Esophagus (tissue), 2 donors: ENCODE measurements around the gene ZFYVE27. TPM values are rescaled to one million over a fixed set of nuclear protein-coding genes. Genes with fewer than 3 reads are reported as not detected.

ENCODE experiments used
- H3K27ac ChIP-seq, 2 donors: one replicate each; pipeline ENCODE4 v1.5.1; 2013; ENCODE audit warnings: low read depth in 2 of 2, mild to moderate bottlenecking in 2 of 2, inconsistent platforms in 1 of 2, low read length in 1 of 2, moderate library complexity in 1 of 2
- H3K27me3 ChIP-seq, 2 donors: one replicate each; pipeline ENCODE4 v1.6.1; 2013; ENCODE audit warnings: low read length in 2 of 2, control low read depth in 1 of 2, mild to moderate bottlenecking in 1 of 2; ENCODE audit not compliant: insufficient read depth in 2 of 2, control insufficient read depth in 1 of 2
- H3K36me3 ChIP-seq, 2 donors: one replicate each; pipeline ENCODE4 v1.6.1; 2013; ENCODE audit warnings: low read length in 1 of 2; ENCODE audit not compliant: control insufficient read depth in 2 of 2, insufficient read depth in 2 of 2
- H3K4me1 ChIP-seq, 2 donors: one replicate each; pipeline ENCODE4 v1.6.1; 2013; ENCODE audit warnings: low read length in 1 of 2; ENCODE audit not compliant: control insufficient read depth in 2 of 2, insufficient read depth in 2 of 2
- H3K4me3 ChIP-seq, 2 donors: one replicate each; pipeline ENCODE4 v1.5.1; 2013; ENCODE audit warnings: low read length in 2 of 2, mild to moderate bottlenecking in 2 of 2, low read depth in 1 of 2, moderate library complexity in 1 of 2
- H3K9me3 ChIP-seq, 2 donors: one replicate each; pipeline ENCODE4 v1.6.1; 2013; ENCODE audit warnings: mild to moderate bottlenecking in 2 of 2, low read depth in 1 of 2, low read length in 1 of 2, moderate library complexity in 1 of 2; ENCODE audit not compliant: control insufficient read depth in 2 of 2, insufficient read depth in 1 of 2
- WGBS, 2 donors: extraction: QIAGEN DNeasy Blood & Tissue Kit; methylation state at CpG; one replicate each; pipeline ENCODE4 v1.1.7; 2013; 5-methylcytosine and 5-hydroxymethylcytosine counted together
- polyA plus RNA-seq, 2 donors: library from polyadenylated mRNA; stranded (reverse); fragments of 200-250 nt; gene quantifications; one replicate each; pipeline ENCODE4 v1.2.3, GENCODE V29; 2013
- donor health status: healthy with polysubstance abuse.
- donor health status: Bipolar disorder and iron deficiency.

ZFYVE27 gene
- polyA plus RNA-seq, 2 donors, result 9.6 to 14.3 TPM

DNA sequence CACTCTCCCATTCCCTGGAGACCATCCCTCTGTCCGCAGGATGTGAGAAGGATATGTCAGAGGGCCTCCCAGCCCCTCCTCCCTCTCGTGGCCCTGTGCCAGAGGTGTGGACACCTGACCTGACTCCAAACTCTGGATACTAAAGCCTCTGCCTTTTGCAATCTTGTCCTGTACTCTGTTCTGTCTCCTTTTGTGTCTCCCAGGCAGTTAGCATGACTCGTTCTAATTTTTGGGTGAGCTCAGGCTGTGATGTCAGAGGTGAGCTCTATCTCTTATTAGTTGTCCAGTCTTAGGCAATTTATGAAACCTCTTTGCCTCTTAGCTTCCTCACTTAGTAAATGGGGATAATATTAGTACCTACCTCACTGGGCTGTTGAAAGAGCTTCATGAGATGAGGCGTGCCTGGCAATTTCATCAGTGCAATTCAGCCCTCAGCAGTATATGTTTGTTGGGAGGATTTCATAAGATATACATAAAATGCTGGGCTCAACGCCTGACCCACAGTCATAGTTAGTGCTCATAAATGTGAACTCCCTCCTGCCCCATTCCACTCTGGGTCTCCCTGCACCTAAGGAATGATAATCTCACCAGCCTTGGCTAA lies 12.5 kb upstream of the ZFYVE27 start:
- WGBS, 2 donors, result 53 to 58% methylated on average over 5 of the region's 5 CpGs
- H3K4me1 ChIP-seq, result no peaks in the 10 kb centered on the region
- peaks cover 0 to 3% of the 10 kb centered on the region in 2 donors for H3K9me3 ChIP-seq
- no peak overlapping the region for H3K27ac ChIP-seq
- no peak overlapping the region for H3K4me3 ChIP-seq
- no peaks in the 10 kb centered on the region for H3K27me3 ChIP-seq
- no peaks in the 10 kb centered on the region for H3K36me3 ChIP-seq

DNA sequence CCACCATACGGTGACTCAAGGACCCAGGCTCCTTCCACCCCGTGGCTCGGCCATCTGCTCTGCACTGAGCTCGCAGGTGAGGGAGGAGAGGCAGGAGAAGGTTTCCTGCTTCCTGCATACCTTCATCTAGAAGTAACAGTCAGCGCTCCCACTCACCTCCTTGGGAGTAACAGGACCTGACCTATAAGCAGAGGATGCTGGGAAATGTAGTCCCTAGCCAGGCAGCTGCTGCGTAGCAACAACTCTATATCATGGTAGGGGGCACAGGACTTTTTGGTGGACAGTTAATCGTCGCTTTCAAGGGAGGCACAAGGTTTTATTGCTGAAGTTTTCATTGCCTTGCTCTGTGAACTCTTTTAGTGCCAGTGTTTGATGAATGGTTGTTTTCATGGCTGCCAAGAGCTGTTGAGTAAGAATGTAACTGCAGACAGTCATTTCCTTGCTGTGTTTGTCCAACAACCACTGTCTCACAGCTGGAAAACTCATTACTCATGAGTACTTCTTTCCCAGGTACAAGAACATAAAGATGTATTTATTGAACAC lies 10.2 kb upstream of the ZFYVE27 start:
- H3K4me3 ChIP-seq, result no peak overlapping the region
- 42 to 53% methylated on average over 8 of the region's 8 CpGs for WGBS, 2 donors

DNA sequence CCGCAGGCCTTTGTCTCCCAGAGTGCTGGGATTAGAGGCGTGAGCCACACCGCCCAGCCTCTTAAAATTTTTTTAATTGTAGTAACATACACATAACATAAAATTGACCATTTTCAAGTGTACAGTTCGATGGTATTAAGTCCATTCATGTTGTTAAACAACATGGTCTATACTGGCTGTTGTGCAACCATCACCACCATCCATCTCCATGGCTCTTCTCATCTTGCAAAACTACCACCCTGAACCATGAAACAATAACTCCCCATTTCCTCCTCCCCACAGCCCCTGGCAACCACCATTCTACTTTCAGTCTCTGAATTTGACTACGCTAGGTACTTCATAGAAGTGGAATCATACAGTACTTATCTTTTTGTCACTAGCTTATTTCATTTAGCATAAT lies 7.9 kb upstream of the ZFYVE27 start:
- no peak overlapping the region for H3K4me3 ChIP-seq
- no peak overlapping the region for H3K27ac ChIP-seq
- H3K9me3 ChIP-seq, result peaks cover 0 to 3% of the 10 kb centered on the region in 2 donors
- H3K27me3 ChIP-seq, result no peaks in the 10 kb centered on the region
- 94 to 95% methylated on average over 5 of the region's 5 CpGs for WGBS, 2 donors
- no peaks in the 10 kb centered on the region for H3K4me1 ChIP-seq
- no peaks in the 10 kb centered on the region for H3K36me3 ChIP-seq

More for the DNA sequence above, 10.2 kb upstream of the ZFYVE27 start:
- Histone ChIP-seq H3K4me1 (no peaks in the 10 kb centered on the region), H3K9me3 (peaks cover 0 to 3% of the 10 kb centered on the region in 2 donors), H3K27ac (peak overlapping the region; percentile 5 to 80), H3K27me3 (no peaks in the 10 kb centered on the region), H3K36me3 (no peaks in the 10 kb centered on the region)

DNA sequence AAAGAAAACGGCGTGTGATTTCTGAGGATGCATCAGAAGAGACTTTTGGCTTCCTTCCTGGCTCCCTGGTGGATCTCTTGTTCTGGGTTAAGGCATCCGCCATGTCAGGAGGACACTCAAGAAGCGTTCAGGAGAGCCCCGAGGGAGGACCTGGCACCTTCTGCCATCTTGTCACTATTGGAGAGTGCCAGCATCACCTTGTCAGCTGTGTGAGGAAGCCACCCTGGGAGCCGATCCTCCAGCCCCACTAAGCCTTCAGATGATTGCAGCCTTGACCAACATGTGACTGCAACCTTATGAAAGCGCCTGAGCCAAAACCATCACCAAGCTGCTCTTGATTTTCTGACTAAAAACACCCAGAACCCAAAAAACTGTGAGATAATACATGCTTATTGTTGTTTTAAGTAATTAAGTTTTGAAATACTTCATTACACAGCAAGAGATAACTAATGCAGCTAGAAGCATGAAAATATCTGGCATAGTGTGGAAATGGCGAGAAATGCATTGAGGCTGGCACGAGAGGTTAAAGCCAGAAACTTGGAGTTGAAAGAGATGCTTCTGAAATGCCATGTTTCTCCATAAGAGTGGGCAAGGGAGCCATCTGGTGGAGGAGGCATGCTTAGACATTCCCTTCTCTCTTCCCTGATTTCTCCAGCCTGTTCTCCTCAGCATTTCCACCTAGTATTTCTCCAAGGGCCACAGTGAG lies 5.4 kb upstream of the ZFYVE27 start:
- Histone ChIP-seq H3K4me3 (no peak overlapping the region), H3K4me1 (peaks cover 0 to under 1% of the 10 kb centered on the region in 2 donors), H3K27me3 (no peaks in the 10 kb centered on the region), H3K9me3 (peaks cover 0 to 2% of the 10 kb centered on the region in 2 donors), H3K27ac (no peak overlapping the region), H3K36me3 (no peaks in the 10 kb centered on the region)
- WGBS, 2 donors, result 62 to 64% methylated on average over 9 of the region's 9 CpGs

DNA sequence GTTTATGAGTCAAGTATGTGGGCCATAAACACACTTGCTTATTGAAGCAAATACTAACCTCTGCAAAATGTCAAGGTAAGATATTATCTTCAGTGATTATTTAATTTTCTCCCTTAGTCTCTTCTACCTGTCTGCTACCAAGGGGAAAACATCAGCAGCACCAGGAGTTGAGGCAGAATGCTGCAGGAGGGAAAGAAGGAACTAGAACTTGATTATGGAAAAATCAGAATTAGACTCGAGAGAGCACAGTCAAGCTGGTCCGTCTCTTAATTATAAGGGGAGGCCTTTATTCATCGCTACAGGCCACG lies 4.9 kb upstream of the ZFYVE27 start:
- no peak overlapping the region for H3K27ac ChIP-seq
- peaks cover 0 to 4% of the 10 kb centered on the region in 2 donors for H3K4me1 ChIP-seq
- no peaks in the 10 kb centered on the region for H3K36me3 ChIP-seq
- 74 to 78% methylated on average over 4 of the region's 4 CpGs for WGBS, 2 donors
- no peak overlapping the region for H3K4me3 ChIP-seq
- H3K9me3 ChIP-seq, result no peaks in the 10 kb centered on the region
- H3K27me3 ChIP-seq, result no peaks in the 10 kb centered on the region

DNA sequence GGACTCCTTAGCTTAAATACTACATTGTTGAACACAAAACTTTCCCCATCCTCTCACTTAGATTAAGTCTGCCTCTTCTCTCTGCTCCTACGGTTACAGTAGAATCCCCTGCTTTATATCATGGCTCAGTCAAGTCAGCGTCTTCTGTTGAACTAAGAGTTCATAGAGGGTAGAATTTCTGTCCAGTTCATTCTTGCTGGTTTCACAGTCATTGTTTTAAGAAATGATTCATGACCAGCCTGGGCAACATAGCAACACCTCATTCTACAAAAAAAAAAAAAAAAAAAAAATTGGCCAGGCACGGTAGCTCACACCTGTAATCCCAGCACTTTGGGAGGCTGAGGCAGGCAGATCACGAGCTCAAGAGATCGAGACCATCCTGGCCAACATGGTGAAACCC lies 3.7 kb upstream of the ZFYVE27 start:
- Histone ChIP-seq H3K36me3 (no peaks in the 10 kb centered on the region), H3K27me3 (no peaks in the 10 kb centered on the region), H3K4me1 (peaks cover 0 to 10% of the 10 kb centered on the region in 2 donors), H3K9me3 (no peaks in the 10 kb centered on the region), H3K27ac (no peak overlapping the region), H3K4me3 (no peak overlapping the region)
- 80 to 81% methylated on average over 5 of the region's 5 CpGs for WGBS, 2 donors

DNA sequence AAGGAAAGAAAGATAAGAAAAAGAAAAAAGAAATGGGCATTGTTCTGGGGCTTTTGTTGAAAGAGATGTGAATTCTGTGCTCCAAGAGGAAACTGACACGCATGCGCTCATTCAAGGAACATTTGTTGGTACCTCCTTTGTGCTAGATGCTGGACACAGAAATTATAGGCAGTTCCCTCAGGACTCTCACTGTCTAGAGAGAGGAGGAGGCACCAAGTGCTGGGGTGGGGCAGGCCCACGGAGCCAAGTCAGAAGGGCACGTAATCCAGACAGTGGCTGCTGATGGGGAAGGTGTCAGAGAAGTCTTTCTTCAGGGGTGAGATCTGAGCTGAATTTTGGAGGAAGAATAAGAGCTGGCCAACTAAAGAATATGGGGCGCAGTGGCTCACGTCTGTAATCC lies 2.9 kb upstream of the ZFYVE27 start:
- no peak overlapping the region for H3K27ac ChIP-seq
- H3K4me3 ChIP-seq, result no peak overlapping the region
- H3K9me3 ChIP-seq, result no peaks in the 10 kb centered on the region
- H3K27me3 ChIP-seq, result no peaks in the 10 kb centered on the region
- 83 to 84% methylated on average over 6 of the region's 6 CpGs for WGBS, 2 donors
- no peaks in the 10 kb centered on the region for H3K36me3 ChIP-seq
- H3K4me1 ChIP-seq, result peaks cover 0 to 13% of the 10 kb centered on the region in 2 donors

DNA sequence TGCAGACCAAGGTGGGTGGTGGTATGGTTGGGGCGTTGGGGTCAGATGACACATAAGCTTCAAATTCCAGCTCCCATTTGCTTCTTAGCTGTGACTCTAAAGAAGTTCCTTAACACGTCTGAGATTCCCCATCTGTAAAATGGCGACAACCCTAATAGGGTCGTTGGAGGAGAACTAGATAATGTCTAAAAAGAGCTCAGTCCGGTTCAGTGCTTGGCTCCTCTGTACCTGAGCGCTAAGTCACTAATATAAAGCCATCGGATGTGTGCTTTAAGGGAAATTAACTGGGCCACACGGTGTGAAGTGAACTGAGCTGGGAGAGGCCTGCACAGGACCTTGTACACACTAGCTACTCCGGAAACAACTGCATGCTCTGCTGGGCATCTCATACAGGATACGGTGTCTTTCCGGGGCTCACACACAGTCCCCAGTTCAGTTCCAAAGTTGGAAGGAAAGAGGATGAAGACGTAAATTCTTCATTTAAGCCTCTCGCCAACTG lies 476 bp upstream of the ZFYVE27 start:
- Histone ChIP-seq H3K27ac (peak overlapping the region; percentile 23 to 43), H3K9me3 (no peaks in the 10 kb centered on the region), H3K4me1 (peaks cover 0 to 13% of the 10 kb centered on the region in 2 donors), H3K27me3 (no peaks in the 10 kb centered on the region), H3K4me3 (no peak overlapping the region), H3K36me3 (no peaks in the 10 kb centered on the region)
- 65 to 70% methylated on average over 13 of the region's 13 CpGs for WGBS, 2 donors

DNA sequence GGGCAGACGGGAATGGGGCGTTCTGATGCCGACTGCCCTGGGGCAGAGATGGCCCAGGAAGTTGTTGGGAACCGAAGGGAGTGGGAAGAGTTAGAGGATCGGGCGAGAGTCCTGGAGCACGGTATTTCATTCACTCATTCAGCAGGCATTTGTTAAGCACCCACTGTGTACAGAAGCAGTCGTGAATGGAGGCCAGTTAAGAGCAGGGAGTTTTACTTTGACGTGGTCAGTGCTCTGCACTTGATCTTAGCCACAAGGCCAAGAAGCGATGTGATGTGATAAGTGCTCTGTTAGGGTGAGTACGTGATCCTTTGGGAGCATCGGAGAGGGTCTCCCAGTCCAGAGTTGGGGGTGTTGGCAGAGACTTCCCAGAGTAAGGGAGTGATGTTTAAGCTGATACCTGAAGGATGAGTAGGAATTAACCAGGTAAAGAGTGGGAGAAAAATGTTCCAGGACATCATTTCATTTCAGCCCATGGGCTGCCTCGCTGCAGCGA lies 890 bp downstream of the ZFYVE27 start:
- Histone ChIP-seq H3K4me3 (peak overlapping the region; percentile 71 to 95), H3K27ac (peak overlapping the region in 1 of 2 donors; percentile 93), H3K9me3 (no peaks in the 10 kb centered on the region), H3K36me3 (peaks cover 0 to under 1% of the 10 kb centered on the region in 2 donors), H3K4me1 (peaks cover 0 to 13% of the 10 kb centered on the region in 2 donors), H3K27me3 (no peaks in the 10 kb centered on the region)
- 28 to 33% methylated on average over 14 of the region's 14 CpGs for WGBS, 2 donors
